OCI-LY1 (cell line): ENCODE results near the gene SDK1.

Experiments
- EZH2 ChIP-seq: fragments of 200-600 bp; sonication (generic), shearing (Covaris generic); IDR thresholded peaks from 2 replicates; pipeline ENCODE4 v1.8.0; 2017; ENCODE audit warnings: borderline replicate concordance, mixed run types, mild to moderate bottlenecking, antibody characterized with exemption, low read length, moderate library complexity, mixed read lengths
- TF ChIP-seq, protein P1 (sequence below): fragments of 200-600 bp; sonication (generic), shearing (Covaris generic); IDR thresholded peaks from 2 replicates; pipeline ENCODE4 v1.5.1; 2017; ENCODE audit warnings: mild to moderate bottlenecking, antibody characterized with exemption, low read length, moderate library complexity, mixed read lengths

DNA sequence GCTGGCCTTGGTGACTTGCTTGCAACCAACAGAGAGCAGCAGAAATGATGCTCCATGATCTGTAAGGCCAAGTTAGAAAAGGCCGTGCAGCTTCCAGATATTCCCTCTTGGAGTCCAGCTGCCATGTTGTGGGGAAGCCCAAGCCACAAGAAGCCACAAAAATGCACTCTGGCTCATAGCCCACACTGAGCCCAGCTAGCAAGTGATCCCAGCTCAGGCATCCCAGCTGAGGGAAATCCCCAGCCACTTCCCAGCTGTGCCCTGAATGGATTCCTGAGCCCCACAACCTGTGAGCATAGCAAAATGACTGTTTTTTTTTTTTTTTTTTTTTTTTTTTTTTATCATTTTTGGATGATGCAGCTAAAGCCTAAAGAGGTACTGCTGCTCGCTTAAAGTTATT, 11.1 kb upstream of the SDK1 start:
- TF ChIP-seq, protein P1, sequence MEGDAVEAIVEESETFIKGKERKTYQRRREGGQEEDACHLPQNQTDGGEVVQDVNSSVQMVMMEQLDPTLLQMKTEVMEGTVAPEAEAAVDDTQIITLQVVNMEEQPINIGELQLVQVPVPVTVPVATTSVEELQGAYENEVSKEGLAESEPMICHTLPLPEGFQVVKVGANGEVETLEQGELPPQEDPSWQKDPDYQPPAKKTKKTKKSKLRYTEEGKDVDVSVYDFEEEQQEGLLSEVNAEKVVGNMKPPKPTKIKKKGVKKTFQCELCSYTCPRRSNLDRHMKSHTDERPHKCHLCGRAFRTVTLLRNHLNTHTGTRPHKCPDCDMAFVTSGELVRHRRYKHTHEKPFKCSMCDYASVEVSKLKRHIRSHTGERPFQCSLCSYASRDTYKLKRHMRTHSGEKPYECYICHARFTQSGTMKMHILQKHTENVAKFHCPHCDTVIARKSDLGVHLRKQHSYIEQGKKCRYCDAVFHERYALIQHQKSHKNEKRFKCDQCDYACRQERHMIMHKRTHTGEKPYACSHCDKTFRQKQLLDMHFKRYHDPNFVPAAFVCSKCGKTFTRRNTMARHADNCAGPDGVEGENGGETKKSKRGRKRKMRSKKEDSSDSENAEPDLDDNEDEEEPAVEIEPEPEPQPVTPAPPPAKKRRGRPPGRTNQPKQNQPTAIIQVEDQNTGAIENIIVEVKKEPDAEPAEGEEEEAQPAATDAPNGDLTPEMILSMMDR, result no peak
- no peak for TF ChIP-seq EZH2
